ENCODE data around the gene CTXN1.
A peak's percentile ranks its signal among the peaks of the same experiment; 100 is the strongest.

The CTXN1 gene

DNA sequence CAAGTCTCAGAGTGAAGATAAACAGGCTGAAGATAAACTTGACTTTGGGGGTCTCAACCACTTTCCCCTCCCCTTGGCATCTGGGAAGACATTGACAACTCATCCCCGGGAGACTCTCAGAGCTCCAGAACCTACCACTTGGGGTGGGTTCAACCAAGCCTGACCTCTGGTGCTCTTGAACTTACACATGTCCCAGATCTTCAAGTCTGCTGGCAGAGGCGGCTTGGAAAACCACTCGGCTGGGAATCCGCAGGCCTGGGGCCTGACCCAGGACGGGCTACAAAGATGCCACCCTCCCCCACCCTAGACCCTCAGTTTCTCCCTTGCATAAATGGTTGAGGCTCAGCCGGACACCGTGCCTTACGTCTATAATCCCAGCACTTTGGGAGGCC is 37.1 kb downstream of the CTXN1 start:
- no peaks in the 10 kb centered on the region for H3K4me1 Mint-ChIP-seq
- DNase-seq (ENCODE audit: low spot score in 2 of 2) (no peak), ATAC-seq (no peak)
- H3K27ac Mint-ChIP-seq, result no peak overlapping the region
- H3K9me3 Mint-ChIP-seq, result no peaks in the 10 kb centered on the region
- H3K4me3 Mint-ChIP-seq, result no peak overlapping the region
- H3K36me3 Mint-ChIP-seq, result no peaks in the 10 kb centered on the region

DNA sequence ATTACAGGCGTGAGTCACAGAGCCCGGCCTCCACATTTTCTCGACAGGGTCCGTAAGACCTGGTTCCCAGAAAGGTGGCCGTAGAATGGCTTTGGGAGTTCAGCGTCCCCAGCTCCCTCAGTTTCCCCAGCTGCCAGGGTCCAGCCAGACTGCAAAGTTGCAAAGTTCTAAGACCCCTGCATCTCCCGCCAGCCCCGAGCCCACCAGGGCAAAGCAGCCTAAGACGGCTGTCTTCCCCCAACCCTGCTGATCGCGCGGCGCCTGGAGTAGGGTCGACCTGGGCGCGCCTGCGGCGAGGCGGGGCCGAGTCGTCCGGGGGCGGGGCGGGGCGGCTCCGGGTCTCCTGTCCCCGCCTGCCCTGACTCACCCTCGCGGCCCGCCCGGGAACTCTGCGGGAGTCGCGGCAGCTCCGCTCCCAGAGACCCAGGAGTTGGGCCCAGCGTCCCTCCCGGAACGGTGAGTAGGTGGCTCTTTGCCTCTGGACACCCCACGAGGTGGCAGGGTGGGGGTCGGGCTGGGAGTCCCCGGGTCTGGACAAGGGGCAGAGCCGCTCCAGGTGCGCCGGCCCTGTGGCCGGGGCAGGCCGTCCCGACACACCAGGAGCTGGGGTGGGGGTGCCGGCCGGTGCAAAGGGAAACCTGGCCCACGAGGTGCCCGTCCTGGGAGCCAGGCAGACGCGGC is 37.6 kb downstream of the CTXN1 start, which contains the start of gene LRRC8E:
Gene LRRC8E (plus strand): TSS at position 366 of the 681 bp plus-strand sequence. CDS start 7,094 bp downstream, outside the sequence.
- ATAC-seq, result peak; percentile 84
- H3K9me3 Mint-ChIP-seq, result no peaks in the 10 kb centered on the region
- no peaks in the 10 kb centered on the region for H3K4me1 Mint-ChIP-seq
- no peak for DNase-seq (ENCODE audit: low spot score in 2 of 2)
- no peak within 1 kb of the TSS for H3K27ac Mint-ChIP-seq
- H3K36me3 Mint-ChIP-seq, result no peaks in the 10 kb centered on the region
- H3K4me3 Mint-ChIP-seq, result no peak within 1 kb of the TSS

DNA sequence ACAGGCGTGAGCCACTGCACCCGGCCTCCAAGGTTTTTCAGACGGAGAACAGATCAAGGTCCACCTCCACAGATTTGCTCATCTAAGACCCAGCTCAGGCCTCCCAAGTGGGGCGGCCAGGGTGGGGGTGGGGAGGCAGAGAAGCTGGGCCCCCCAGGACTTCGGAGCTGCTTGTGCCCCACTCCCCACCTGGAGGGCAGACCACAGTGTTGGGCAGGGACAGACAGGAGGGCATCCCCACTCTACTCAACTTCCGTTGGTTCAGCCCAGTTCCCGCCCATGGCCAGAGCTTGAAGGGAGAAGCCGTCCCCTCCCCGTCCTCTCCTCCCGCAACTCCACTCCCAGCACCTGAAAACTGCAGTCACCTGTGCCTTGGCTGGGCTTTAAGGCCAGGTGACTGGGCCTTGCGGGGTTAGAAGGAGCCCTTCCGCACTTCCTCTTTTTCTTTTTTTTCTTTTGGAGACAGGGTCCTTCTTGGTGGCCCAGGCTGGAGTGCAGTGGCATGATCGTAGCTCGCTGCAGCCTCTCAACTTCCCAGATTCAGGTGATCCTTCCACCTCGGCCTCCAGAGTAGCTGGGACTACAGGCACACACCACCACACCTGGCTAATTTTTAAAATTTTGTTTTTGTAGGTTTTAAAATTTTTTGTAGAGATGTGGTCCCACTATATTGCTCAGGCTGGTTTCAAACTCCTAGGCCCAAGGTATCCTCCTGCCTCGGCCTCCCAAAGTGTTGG is 38.4 kb downstream of the CTXN1 start:
- Mint-ChIP-seq H3K4me1 (no peaks in the 10 kb centered on the region), H3K27ac (no peak overlapping the region), H3K4me3 (no peak overlapping the region), H3K9me3 (no peaks in the 10 kb centered on the region), H3K36me3 (no peaks in the 10 kb centered on the region)
- no peak for ATAC-seq
- no peak for DNase-seq (ENCODE audit: low spot score in 2 of 2)

DNA sequence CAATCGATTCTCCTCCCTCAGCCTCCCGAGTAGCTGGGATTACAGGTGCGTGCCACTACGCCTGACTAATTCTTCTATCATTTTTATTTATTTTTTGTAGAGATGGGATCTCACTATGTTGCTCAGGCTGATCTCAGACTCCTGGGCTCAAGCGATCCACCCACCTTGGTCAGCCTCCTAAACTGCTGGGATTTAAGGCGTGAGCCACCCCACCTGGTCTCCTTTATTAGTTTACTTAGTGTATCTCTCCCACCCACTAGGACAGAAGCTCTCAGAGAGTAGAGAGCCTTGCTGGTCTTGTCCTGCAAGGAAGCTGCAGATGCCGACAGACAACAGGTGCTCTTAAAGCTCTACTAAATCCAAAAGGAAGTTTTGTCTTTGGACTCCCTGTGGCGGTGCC is 40.1 kb downstream of the CTXN1 start:
- Mint-ChIP-seq H3K27ac (no peak overlapping the region), H3K4me3 (no peak overlapping the region), H3K4me1 (no peaks in the 10 kb centered on the region), H3K9me3 (no peaks in the 10 kb centered on the region), H3K36me3 (no peaks in the 10 kb centered on the region)
- no peak for ATAC-seq
- no peak for DNase-seq (ENCODE audit: low spot score in 2 of 2)

DNA sequence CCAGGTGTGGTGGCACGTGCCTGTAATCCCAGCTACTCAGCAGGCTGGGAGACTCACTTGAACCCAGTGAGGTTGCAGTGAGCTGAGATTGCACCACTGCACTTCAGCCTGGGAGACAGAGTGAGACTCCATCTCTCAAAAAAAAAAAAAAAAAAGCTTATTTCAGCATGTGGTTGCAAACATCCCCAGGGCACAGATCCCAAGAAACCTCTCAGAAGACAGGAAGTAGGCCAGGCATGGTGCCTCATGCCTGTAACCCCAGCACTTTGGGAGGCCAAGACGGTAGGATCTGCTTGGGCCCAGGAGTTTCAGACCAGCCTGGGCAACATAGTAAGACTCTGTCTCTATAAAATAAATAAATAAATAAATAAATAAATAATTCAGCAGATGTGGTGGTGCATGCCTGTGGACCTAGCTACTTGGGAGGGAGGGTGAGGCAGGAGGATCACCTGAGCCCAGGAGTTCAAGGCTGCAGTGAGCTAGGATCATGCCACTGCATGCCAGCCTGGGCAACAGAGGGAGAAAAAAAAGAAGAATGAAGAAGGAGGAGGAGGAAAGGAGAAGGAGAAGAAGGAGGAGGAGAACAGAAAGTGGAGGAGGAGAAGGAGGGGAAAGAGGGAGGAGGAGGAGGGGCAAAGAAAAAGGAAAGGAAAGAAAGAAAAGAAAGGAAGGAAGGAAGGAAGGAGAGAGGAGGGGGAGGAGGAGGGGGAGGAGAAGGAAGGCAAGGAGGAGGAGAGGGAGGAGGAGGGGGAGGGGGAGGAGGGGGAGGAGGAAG is 42.0 kb downstream of the CTXN1 start:
- Mint-ChIP-seq H3K9me3 (no peaks in the 10 kb centered on the region), H3K27ac (no peak overlapping the region), H3K36me3 (no peaks in the 10 kb centered on the region), H3K4me1 (no peaks in the 10 kb centered on the region), H3K4me3 (no peak overlapping the region)
- ATAC-seq (no peak), DNase-seq (ENCODE audit: low spot score in 2 of 2) (no peak)

DNA sequence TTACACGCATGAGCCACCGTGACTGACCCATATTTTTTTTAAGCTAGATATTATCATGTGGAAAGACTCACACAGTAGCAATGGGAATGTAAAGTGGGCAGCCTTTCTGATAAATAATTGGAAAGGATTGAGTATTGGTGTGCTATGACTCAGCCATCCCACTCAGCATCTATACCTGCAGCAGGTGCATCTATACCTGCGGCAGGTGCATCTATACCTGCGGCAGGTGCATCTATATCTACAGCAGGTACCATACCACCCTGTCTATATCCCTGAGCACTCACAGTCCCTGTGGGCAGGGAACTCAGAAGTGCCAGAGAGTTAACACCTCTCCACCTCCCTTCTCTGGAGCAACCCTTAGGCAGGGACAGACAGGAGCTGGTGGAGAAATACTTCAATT is 42.8 kb downstream of the CTXN1 start:
- Mint-ChIP-seq H3K4me1 (no peaks in the 10 kb centered on the region), H3K36me3 (no peaks in the 10 kb centered on the region), H3K4me3 (no peak overlapping the region), H3K27ac (no peak overlapping the region), H3K9me3 (no peaks in the 10 kb centered on the region)
- DNase-seq (ENCODE audit: low spot score in 2 of 2), result no peak
- ATAC-seq, result no peak

DNA sequence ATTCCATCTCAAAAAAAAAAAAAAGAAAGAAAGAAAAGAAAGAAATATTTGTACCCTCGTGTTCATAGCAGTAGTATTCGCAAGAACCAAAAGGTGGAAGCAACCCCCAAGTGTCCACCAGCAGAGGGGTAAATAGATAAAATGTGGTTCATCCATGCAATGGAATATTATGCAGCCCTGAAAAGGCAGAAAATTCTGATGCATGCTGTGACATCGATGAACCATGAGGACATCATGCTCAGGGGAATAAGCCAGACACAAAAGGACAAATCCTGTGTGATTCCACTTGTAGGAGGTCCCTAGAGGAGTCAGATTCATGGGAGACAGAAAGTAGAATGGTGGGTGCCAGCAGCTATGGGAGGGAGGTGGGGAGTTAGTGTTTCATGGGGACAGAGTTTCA is 44.0 kb downstream of the CTXN1 start:
- no peak for ATAC-seq
- Mint-ChIP-seq H3K9me3 (no peaks in the 10 kb centered on the region), H3K4me1 (no peaks in the 10 kb centered on the region), H3K27ac (no peak overlapping the region), H3K36me3 (no peaks in the 10 kb centered on the region), H3K4me3 (no peak overlapping the region)
- DNase-seq (ENCODE audit: low spot score in 2 of 2), result no peak

DNA sequence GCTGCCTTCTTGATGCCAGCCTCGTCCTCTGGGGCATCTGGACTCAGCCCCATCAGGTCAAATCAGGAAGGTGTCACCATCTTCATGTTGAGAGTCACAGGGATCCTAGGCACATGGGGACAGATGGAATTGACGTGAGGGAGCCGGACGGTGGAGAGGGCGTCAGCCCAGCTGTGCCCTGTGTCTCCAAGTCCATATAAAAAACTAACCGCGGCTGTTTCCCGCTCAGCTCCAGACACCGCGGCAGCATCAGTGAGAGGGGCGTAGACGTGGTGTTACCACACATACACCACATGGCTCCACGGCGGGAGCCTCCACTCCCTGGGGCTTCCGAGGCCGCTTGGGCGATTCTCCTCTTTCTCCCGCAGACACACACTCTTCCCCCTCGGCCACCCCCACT is 46.1 kb downstream of the CTXN1 start:
- H3K4me1 Mint-ChIP-seq, result no peaks in the 10 kb centered on the region
- no peak overlapping the region for H3K27ac Mint-ChIP-seq
- no peaks in the 10 kb centered on the region for H3K9me3 Mint-ChIP-seq
- H3K4me3 Mint-ChIP-seq, result no peak overlapping the region
- no peak for DNase-seq (ENCODE audit: low spot score in 2 of 2)
- ATAC-seq, result peak; percentile 28
- H3K36me3 Mint-ChIP-seq, result no peaks in the 10 kb centered on the region

DNA sequence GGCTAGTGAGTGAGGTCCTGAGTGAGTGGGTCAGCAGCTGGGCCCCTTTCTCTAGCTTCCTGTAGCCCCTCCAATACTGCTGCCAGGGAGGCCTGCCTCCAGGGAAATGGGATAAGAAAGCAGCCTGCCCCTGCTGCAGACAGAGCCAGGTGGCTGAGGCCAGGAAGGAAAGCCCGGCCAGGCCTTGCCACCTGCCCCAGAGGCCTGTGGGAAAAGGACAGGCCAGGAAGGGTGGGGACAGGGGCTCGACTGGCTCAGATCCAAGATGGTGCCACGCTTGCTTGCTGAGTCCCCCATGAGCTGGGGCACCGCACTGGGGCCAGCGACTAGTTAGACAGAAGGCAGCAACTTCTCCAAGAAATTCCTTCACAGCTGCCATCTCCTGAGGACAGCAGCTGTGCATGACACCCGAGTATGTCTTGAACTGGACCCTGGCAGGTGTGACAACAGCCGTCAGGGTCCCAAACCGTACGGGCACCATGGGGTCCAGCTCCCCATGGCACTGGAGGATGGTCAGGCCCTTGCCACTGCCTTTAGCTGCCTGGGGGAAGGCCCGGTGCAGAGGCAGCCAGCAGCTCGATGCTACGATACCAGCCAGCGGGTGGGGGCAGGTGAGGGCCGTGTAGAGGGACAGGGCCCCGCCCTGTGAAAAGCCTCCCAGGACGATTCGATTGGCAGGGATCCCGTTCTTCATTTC is 46.7 kb downstream of the CTXN1 start:
- Mint-ChIP-seq H3K4me3 (no peak overlapping the region), H3K36me3 (no peaks in the 10 kb centered on the region), H3K4me1 (no peaks in the 10 kb centered on the region), H3K27ac (no peak overlapping the region), H3K9me3 (no peaks in the 10 kb centered on the region)
- DNase-seq (ENCODE audit: low spot score in 2 of 2) (no peak), ATAC-seq (peak; percentile 22)

DNA sequence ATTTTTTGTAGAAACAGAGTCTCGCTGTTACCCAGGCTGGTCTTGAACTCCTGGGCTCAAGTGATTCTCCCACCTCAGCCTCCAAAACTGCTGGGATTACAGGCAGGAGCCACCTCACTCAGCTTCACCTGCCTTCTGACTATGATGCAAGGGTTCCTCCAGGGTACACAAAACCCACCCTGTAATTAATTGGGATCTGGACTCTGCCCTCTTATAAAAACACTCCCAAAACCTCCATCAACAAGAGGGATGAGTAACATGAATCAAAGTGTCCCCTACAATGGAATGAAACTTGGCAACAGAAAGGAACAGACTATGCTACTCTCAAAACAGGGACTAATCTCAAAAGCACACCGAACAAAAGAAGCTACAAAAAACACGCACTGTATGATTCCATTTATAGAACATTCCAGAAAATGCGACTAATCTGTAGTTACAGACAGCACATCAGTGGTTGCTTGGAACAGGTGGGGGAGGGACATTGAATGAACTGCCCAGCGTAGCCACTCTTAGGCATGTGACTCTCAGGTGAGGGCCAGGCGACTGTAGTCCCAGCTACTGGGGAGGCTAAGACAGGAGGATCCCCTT is 48.6 kb downstream of the CTXN1 start:
- ATAC-seq (no peak), DNase-seq (ENCODE audit: low spot score in 2 of 2) (no peak)
- Mint-ChIP-seq H3K4me1 (no peaks in the 10 kb centered on the region), H3K9me3 (no peaks in the 10 kb centered on the region), H3K27ac (no peak overlapping the region), H3K36me3 (no peaks in the 10 kb centered on the region), H3K4me3 (no peak overlapping the region)

DNA sequence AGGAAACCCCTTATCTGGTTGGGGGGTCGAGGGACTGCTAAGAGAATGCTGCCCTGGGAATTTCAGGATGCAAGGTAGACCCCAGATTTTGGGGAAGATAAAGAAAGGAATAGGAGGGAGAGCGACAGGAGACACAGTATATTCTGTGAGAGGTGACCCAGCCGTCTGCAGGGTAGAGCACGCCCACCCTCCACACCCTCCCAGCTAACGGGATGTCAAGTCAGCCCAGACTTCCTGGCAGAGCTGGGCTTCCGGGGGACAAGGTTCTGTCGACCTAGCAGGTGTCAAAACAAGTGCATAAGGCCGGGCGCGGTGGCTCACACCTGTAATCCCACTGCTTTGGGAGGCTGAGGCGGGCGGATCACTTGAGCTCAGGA is 51.0 kb downstream of the CTXN1 start:
- ATAC-seq (no peak), DNase-seq (ENCODE audit: low spot score in 2 of 2) (no peak)
- peak overlapping the region; percentile 53 for H3K4me3 Mint-ChIP-seq
- peaks cover 2% of the 10 kb centered on the region for H3K9me3 Mint-ChIP-seq
- H3K4me1 Mint-ChIP-seq, result peaks cover 17% of the 10 kb centered on the region
- no peak overlapping the region for H3K27ac Mint-ChIP-seq
- no peaks in the 10 kb centered on the region for H3K36me3 Mint-ChIP-seq

Data from stimulated activated effector memory CD8-positive, alpha-beta T cell treated with anti-CD3 and anti-CD28 coated beads, Interleukin-12 subunit alpha, Interleukin-12 subunit beta, amount 100 ng/mL, for 72 hours (primary cell).